Ectodermal cell (in vitro differentiated cells): Measurements from ENCODE around the gene TAS2R19.

ENCODE experiments used
- H3K27ac ChIP-seq: 2 replicates; pipeline ENCODE4 v1.7.0; 2013; ENCODE audit warnings: mild to moderate bottlenecking, low read depth, low read length; ENCODE audit not compliant: insufficient read depth, poor library complexity, severe bottlenecking
- H3K27me3 ChIP-seq: 2 replicates; pipeline ENCODE4 v1.7.0; 2013; ENCODE audit warnings: mild to moderate bottlenecking, low read length; ENCODE audit not compliant: insufficient read depth, control insufficient read depth, poor library complexity, severe bottlenecking
- H3K36me3 ChIP-seq: one replicate; pipeline ENCODE4 v1.7.0; 2013; ENCODE audit warnings: low read length; ENCODE audit not compliant: control insufficient read depth, insufficient read depth
- H3K4me1 ChIP-seq: one replicate; pipeline ENCODE4 v1.7.0; 2013; ENCODE audit warnings: low read length; ENCODE audit not compliant: control insufficient read depth, insufficient read depth
- H3K4me3 ChIP-seq: 2 replicates; pipeline ENCODE4 v1.7.0; 2013; ENCODE audit warnings: low read depth, low read length, control low read depth; ENCODE audit not compliant: insufficient read depth
- H3K9me3 ChIP-seq: 2 replicates; pipeline ENCODE4 v1.7.0; 2013; ENCODE audit warnings: mild to moderate bottlenecking, low read length, moderate library complexity; ENCODE audit not compliant: control insufficient read depth
- WGBS, 2 experiments: methylation state at CpG; one replicate each; pipeline ENCODE4 v1.1.7; 2013; ENCODE audit warnings: missing lambda C conversion rate in 2 of 2; 5-methylcytosine and 5-hydroxymethylcytosine counted together

The TAS2R19 gene

DNA sequence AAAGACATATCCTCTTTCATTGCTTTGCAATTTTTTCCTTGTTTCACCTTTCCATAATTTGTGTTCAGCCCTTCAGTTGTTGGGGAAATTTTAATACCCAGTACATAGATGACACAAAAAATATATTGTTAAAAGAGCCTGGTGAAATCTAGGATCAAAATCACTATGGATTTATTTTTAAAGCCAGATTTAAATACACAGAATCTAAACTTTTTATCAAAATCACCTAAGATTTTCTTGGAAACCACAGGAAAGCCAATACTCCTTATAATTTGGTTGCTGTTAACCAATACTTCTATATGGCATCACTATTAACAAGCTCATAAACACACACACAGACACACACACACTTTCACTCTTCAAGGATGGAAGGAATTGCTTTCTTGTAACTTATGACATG, 24.2 kb downstream of the TAS2R19 start, which contains the start of gene TAS2R20:
TAS2R20 (minus strand) TSS at position 101 of the 400 bp plus-strand sequence. CDS start 429 bp downstream, outside the sequence.
- H3K27ac ChIP-seq = no peak within 1 kb of the TSS
- no peaks in the 10 kb centered on the region for H3K4me1 ChIP-seq
- H3K4me3 ChIP-seq = no peak within 1 kb of the TSS
- no peaks in the 10 kb centered on the region for H3K36me3 ChIP-seq
- no peaks in the 10 kb centered on the region for H3K27me3 ChIP-seq
- no peaks in the 10 kb centered on the region for H3K9me3 ChIP-seq

DNA sequence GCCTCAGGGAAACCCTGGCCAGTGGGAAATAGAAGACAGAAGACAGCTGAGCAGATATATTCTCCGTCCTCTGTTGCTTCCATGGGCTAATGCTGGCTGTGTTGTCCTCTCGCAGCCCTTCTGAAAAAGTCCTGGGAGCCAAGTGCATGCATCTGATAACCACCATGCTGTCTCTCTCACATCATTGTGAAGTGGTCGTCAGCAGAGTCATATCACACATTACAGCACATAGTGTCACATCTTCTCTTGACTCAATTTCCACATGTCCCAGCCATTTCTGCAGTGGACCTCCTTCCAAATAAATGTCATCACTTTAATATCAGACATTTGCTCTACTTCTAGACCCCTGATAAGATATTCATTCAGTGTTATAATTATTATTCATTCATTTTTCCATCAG, 28.1 kb downstream of the TAS2R19 start:
- no peaks in the 10 kb centered on the region for H3K27me3 ChIP-seq
- H3K4me3 ChIP-seq = no peak overlapping the region
- no peaks in the 10 kb centered on the region for H3K4me1 ChIP-seq
- H3K9me3 ChIP-seq = no peaks in the 10 kb centered on the region
- H3K27ac ChIP-seq = no peak overlapping the region
- no peaks in the 10 kb centered on the region for H3K36me3 ChIP-seq
- 94 to 96% methylated on average over 3 of the region's 3 CpGs for WGBS, 2 experiments

DNA sequence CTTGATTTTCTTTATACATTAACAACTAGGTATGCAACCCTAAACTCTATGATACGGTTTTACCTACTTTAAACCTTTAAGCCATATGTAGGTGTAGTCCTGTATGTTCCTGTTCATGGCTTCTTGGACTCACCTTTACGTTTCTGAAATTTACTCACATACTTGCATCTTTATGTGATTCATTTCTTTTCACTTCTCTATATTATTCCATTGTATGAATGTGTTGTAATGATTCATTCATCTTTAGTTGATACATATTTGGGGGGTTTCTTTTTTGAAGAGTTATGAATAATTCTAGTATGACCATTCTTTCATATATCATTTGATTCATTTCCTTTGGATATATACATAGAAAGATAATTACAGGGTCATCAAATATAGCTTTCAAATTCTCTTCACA, 33.3 kb downstream of the TAS2R19 start:
- H3K36me3 ChIP-seq = no peaks in the 10 kb centered on the region
- 86 to 100% methylated on average over 1 to 2 of the region's 2 CpGs for WGBS, 2 experiments
- H3K27ac ChIP-seq = no peak overlapping the region
- no peaks in the 10 kb centered on the region for H3K9me3 ChIP-seq
- H3K4me3 ChIP-seq = no peak overlapping the region
- no peaks in the 10 kb centered on the region for H3K27me3 ChIP-seq
- no peaks in the 10 kb centered on the region for H3K4me1 ChIP-seq

DNA sequence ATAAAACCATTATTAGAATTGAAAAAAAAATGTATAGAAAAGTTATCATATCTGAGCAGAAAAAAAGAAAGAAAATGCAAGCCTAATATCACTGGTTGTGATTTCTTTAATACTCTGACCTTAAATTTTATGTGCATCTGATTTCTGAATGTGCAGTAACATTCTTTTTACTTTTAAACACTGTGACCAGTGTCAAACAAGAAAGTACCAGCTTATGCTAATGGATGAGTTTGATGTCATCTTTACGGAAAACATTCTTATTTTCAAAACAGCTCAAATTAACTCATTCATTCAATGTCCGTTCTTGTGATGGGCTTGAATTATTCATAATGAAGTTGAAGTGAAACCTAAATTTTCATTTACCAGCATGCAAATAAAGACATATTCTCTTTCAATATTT, 35.6 kb downstream of the TAS2R19 start, which contains the start of gene TAS2R50:
TAS2R50 (minus strand) TSS at position 101 of the 400 bp plus-strand sequence; CDS start at position 49, 52 bp downstream.
- no peak within 1 kb of the TSS for H3K27ac ChIP-seq
- H3K36me3 ChIP-seq = no peaks in the 10 kb centered on the region
- 0% methylated on average over 1 of the region's 2 CpGs; no CpG with 5 or more reads in 1 of the 2 experiments for WGBS, 2 experiments
- H3K27me3 ChIP-seq = no peaks in the 10 kb centered on the region
- no peak within 1 kb of the TSS for H3K4me3 ChIP-seq
- no peaks in the 10 kb centered on the region for H3K9me3 ChIP-seq
- H3K4me1 ChIP-seq = no peaks in the 10 kb centered on the region

DNA sequence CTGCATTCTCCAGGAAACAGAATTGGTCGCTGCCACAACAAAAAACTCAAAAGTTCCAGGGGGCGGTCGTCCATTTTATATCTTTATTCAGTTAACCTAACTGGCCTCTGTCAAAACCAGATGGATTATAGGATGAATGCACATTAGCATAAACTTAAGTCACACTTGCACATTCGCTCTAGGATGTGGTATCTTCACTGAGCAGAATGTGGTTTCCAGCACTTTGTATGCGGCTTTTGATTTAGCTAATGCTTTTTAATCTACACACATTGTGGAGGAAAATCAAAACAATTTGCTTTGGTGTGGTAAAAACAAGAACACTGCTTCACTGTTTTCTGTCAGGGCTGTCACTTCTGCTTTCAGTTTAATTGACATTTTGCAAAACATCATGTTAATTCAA, 40.2 kb downstream of the TAS2R19 start:
- H3K36me3 ChIP-seq = no peaks in the 10 kb centered on the region
- H3K9me3 ChIP-seq = no peaks in the 10 kb centered on the region
- 93 to 100% methylated on average over 4 to 5 of the region's 5 CpGs for WGBS, 2 experiments
- H3K4me3 ChIP-seq = no peak overlapping the region
- H3K27me3 ChIP-seq = no peaks in the 10 kb centered on the region
- H3K27ac ChIP-seq = no peak overlapping the region
- no peaks in the 10 kb centered on the region for H3K4me1 ChIP-seq

DNA sequence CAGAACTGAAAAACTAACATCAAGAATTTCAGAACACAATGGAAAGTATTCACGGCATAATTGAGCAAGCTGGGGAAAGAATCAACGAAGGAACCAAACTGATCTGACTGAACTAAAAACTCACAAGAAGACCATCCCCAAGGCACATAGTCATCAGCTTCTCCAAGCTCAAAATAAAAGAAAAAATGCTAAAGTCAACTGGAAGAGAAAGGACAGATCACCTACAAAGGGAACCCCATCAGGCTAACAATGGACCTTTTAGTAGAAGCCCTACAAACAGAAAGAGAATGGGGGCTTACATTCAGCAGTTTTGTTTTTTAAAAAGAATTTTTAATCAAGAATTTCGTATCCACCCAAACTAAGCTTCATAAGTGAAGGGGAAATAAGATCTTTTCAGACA, 47.5 kb downstream of the TAS2R19 start:
- 59 to 83% methylated on average over 2 to 3 of the region's 3 CpGs for WGBS, 2 experiments

More for the DNA sequence above, 47.5 kb downstream of the TAS2R19 start:
- Histone ChIP-seq H3K9me3 (no peaks in the 10 kb centered on the region), H3K27me3 (no peaks in the 10 kb centered on the region), H3K27ac (no peak overlapping the region), H3K4me1 (peaks cover 5% of the 10 kb centered on the region), H3K36me3 (no peaks in the 10 kb centered on the region), H3K4me3 (no peak overlapping the region)
